Osteoblast (primary cell): Measurements from ENCODE around the gene UGT2B10. TPM values are rescaled to one million over a fixed set of nuclear protein-coding genes. Genes with fewer than 3 reads are reported as not detected.
"Not testable (repeated sequence)": the region's sequence is repeated elsewhere in the genome, so short reads cannot be mapped to it uniquely, and the experiment has no call there.

ENCODE experiments used
- DNase-seq: peaks from one replicate; pipeline ENCODE4 v3.0.0; 2011; ENCODE audit warnings: low spot score, mixed read lengths; ENCODE audit not compliant: insufficient read length; ENCODE audit errors: missing footprints
- H2AFZ ChIP-seq: 2 replicates; pipeline ENCODE4 v1.6.0; 2011; ENCODE audit warnings: mild to moderate bottlenecking, low read length
- H3K27ac ChIP-seq: 2 replicates; pipeline ENCODE4 v1.5.1; 2011; ENCODE audit warnings: mild to moderate bottlenecking, low read depth, low read length, moderate library complexity
- H3K27me3 ChIP-seq: 2 replicates; pipeline ENCODE4 v1.6.0; 2012; ENCODE audit warnings: mild to moderate bottlenecking, control low read depth, inconsistent platforms, low read length, moderate library complexity; ENCODE audit not compliant: insufficient read depth
- H3K36me3 ChIP-seq: 2 replicates; pipeline ENCODE4 v1.5.1; 2011; ENCODE audit warnings: mild to moderate bottlenecking, low read length, control low read depth, moderate library complexity; ENCODE audit not compliant: insufficient read depth
- H3K4me1 ChIP-seq: 2 replicates; pipeline ENCODE4 v1.5.1; 2011; ENCODE audit warnings: mild to moderate bottlenecking, low read length, control low read depth, moderate library complexity; ENCODE audit not compliant: insufficient read depth
- H3K4me2 ChIP-seq: 2 replicates; pipeline ENCODE4 v1.6.0; 2011; ENCODE audit warnings: mild to moderate bottlenecking, low read length; ENCODE audit not compliant: insufficient read depth
- H3K4me3 ChIP-seq: fragments of 200-600 bp; sonication (generic); 3 replicates; pipeline ENCODE4 v1.5.1; 2012; ENCODE audit warnings: mild to moderate bottlenecking, low read length, inconsistent platforms; ENCODE audit not compliant: insufficient read depth
- H3K79me2 ChIP-seq: 2 replicates; pipeline ENCODE4 v1.6.0; 2012; ENCODE audit warnings: mild to moderate bottlenecking, low read length, control low read depth, inconsistent platforms; ENCODE audit not compliant: insufficient read depth
- H3K9me3 ChIP-seq: 2 replicates; pipeline ENCODE4 v1.5.1; 2011; ENCODE audit warnings: low read depth, low read length, control low read depth
- H4K20me1 ChIP-seq: 2 replicates; pipeline ENCODE4 v1.6.0; 2012; ENCODE audit warnings: mild to moderate bottlenecking, low read length, control low read depth; ENCODE audit not compliant: insufficient read depth
- CTCF ChIP-seq: IDR thresholded peaks from 2 replicates; pipeline ENCODE4 v1.5.1; 2011; ENCODE audit warnings: mild to moderate bottlenecking, low read depth, low read length, moderate library complexity; ENCODE audit errors: extremely low read depth
- total RNA-seq: library from RNA; depleted of rRNA; stranded (reverse); fragments of >200 nt; gene quantifications from 2 replicates; pipeline ENCODE4 v1.2.3, GENCODE V29; 2012

Gene UGT2B10
- not detected in 2 replicates for total RNA-seq

GRCh38 chr4:68815617-68816409, at the start of gene UGT2B10:
UGT2B10 (plus strand) TSS chr4:68815994; CDS start chr4:68816020, 26 bp downstream.
- DNase-seq, H4K20me1 ChIP-seq, H3K79me2 ChIP-seq: not testable (repeated sequence)

GRCh38 chr4:68771836-68772235, 44.0 kb upstream of the UGT2B10 start:
- H3K4me2 ChIP-seq = not testable (repeated sequence)

More at GRCh38 chr4:68815617-68816409, at the start of gene UGT2B10:
- not testable (repeated sequence) for H3K4me2 ChIP-seq, H3K4me1 ChIP-seq, H2AFZ ChIP-seq, H3K27ac ChIP-seq, H3K36me3 ChIP-seq, H3K4me3 ChIP-seq, H3K27me3 ChIP-seq, H3K9me3 ChIP-seq

GRCh38 chr4:68773699-68774098, 42.1 kb upstream of the UGT2B10 start:
- Histone ChIP-seq H3K27ac (no peak overlapping the region), H3K27me3 (no peaks in the 10 kb centered on the region), H3K79me2 (no peaks in the 10 kb centered on the region), H2AFZ (no peak overlapping the region), H3K36me3 (no peaks in the 10 kb centered on the region), H3K4me3 (no peak overlapping the region), H4K20me1 (no peaks in the 10 kb centered on the region), H3K4me2 (no peak overlapping the region), H3K4me1 (no peaks in the 10 kb centered on the region), H3K9me3 (no peaks in the 10 kb centered on the region)
- no peak for TF ChIP-seq CTCF
- DNase-seq = no peak

More at GRCh38 chr4:68771836-68772235, 44.0 kb upstream of the UGT2B10 start:
- not testable (repeated sequence) for H3K36me3 ChIP-seq, H3K27me3 ChIP-seq, H4K20me1 ChIP-seq, DNase-seq, H3K9me3 ChIP-seq, H3K79me2 ChIP-seq, H3K4me3 ChIP-seq, H2AFZ ChIP-seq, H3K27ac ChIP-seq, H3K4me1 ChIP-seq

- no peaks in the 10 kb centered on the region for H3K27me3 ChIP-seq
- H3K4me2 ChIP-seq = no peak overlapping the region
These were observed 35.6 kb upstream of the UGT2B10 start for GRCh38 chr4:68780232-68780631.

More at GRCh38 chr4:68780232-68780631, 35.6 kb upstream of the UGT2B10 start:
- no peaks in the 10 kb centered on the region for H3K79me2 ChIP-seq
- no peak overlapping the region for H2AFZ ChIP-seq
- no peaks in the 10 kb centered on the region for H3K36me3 ChIP-seq
- H3K27ac ChIP-seq = no peak overlapping the region
- no peaks in the 10 kb centered on the region for H3K4me1 ChIP-seq
- no peaks in the 10 kb centered on the region for H3K9me3 ChIP-seq
- no peak for DNase-seq
- H3K4me3 ChIP-seq = no peak overlapping the region
- no peaks in the 10 kb centered on the region for H4K20me1 ChIP-seq
- no peak for TF ChIP-seq CTCF
